GM21381 (cell line): Measurements from ENCODE around the gene DCHS2.

ENCODE experiments used
- ATAC-seq: cut with Tn5 transposase; IDR thresholded peaks from one replicate; pipeline ENCODE4 v1.9.1; 2021; ENCODE audit warnings: mild to moderate bottlenecking, moderate library complexity; ENCODE audit not compliant: unreplicated experiment

DCHS2 gene

GRCh38 chr4:154399259-154399974 is 92.2 kb downstream of the DCHS2 start:
- no peak for ATAC-seq

- no peak for ATAC-seq
Observed at GRCh38 chr4:154390324-154390723, 101.3 kb downstream of the DCHS2 start.

GRCh38 chr4:154389148-154389547 is 102.5 kb downstream of the DCHS2 start:
- no peak for ATAC-seq

DNA sequence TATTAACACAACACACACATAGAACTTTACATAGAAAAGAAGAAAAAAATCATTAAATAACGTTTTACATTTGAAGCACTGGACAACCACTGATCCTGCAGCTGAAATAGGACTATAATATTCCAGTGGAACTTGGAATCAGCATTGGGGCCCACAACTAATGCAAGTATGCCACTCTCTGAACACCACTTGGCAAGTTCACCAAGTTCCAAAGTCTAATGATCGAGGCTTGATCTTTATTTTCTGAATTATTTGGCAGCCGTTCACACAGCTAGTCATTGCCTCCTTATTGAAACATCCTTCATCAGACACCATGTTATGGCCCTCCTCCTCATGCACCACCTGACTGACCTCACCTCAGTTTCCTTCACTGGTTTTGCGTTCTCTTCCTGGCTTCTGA is 107.6 kb downstream of the DCHS2 start:
- no peak for ATAC-seq

DNA sequence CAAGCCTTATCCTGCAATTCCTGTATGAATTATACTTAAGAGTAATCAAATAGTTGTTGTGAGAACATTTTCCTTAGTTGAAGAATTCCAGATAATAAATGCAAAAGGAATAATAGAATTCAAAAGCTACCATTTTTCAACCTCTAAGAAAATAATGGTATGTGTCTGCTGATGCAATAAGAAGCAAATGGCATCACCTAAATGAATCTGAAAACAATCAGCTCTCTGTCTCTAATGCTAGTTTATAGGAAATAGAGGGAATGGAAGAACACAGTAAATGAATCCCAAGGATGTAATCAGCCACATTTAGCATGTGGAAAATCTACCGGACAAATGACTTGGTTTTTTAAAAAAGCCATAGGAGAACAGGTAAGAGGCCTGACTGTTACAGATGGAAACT is 115.1 kb downstream of the DCHS2 start:
- no peak for ATAC-seq

DNA sequence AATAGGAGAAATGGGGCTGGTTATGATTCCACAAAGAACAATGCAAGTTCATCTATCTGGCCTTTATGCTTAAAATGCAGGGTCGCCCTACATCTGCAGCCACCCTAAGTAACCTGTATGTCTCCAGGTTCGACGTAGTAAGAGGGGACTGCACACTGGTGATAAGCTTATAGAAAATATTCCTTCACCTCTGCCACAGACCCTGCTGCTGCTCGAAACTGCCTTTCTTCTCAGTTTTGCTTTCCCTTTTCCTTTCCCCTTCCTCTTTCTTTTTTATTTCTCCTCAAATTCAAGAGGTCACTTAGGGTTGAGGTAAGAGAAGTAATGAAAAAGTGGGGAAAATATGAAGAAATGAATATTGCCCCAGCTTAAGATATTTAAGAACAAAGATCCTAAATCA is 123.5 kb downstream of the DCHS2 start:
- ATAC-seq, result peak; percentile 86

DNA sequence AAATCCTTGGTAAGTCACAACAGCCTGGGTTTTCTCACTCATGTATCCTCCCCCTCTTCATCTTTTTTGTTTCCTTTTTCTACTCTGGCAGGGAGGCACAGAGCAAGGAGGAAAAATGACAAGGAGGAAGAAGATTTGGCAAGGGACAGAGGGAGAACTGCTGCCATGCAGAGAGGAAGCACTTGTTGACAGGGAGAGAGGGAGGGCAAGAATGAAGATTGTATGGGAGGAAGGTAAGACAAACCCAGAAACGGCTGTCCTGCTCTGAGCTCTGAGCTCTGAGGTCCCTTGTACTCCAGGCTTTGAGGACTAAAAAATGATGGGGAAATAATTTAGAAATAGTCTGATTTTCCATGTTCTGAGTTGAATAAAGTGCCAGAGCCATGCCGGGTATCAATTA is 123.9 kb downstream of the DCHS2 start:
- peak; percentile 33 for ATAC-seq

DNA sequence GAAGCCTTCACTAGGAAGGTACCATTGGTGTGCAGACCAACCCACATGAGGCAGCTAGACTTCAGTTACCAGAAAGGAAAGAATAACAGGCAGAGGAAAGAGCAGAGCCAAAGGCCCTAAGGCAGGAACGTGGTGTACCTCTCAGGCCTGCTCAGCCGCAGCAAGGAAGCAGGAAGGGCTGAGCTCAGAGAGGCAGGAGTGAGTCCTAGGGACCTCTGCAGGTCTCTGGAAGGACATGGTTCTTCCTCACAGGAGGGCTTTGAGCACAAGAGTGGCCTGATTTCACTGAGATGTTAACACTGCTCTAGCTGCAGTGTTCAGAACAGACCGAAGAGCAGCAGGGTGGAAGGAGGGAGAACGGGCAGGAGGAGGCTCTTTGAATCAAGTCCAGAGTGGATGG is 124.6 kb downstream of the DCHS2 start:
- no peak for ATAC-seq

DNA sequence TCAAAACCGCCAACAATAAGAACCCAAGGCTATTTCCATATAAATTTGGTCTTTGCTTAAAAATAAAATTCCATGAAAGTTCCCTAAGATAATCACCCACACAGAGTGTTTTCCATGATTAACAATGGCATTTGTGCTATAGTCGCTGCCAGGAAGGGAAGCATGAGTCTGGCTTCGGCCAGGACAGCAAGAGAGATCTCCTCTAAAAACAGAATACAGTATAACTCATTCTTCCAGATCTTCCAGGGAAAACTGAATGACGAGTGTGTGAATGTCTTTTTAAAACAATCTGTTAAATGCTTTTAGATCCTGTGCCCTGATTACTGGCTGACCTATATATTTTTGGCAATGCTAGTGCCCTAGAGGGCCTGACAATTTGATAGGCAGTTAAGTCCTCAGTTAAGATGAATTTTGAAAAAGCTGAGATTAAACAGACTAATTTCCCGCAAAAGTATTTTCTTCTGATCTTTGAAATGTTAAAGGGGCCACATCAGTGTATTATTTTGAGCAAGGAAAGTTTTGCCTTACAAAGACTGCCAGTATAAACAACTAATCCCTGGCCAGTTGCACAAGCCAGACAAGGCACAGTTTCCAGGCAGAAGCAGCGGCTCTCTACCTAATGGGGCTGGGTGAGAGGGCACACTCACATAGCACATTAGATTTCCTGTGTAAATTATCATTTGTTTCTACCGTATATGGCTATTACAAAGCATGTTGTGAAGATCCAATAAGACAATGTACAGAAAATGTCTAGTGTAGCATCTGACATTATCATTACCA is 127.3 kb downstream of the DCHS2 start:
- no peak for ATAC-seq

- peak; percentile 69 for ATAC-seq
Observed at GRCh38 chr4:154361450-154361849, 130.1 kb downstream of the DCHS2 start.

DNA sequence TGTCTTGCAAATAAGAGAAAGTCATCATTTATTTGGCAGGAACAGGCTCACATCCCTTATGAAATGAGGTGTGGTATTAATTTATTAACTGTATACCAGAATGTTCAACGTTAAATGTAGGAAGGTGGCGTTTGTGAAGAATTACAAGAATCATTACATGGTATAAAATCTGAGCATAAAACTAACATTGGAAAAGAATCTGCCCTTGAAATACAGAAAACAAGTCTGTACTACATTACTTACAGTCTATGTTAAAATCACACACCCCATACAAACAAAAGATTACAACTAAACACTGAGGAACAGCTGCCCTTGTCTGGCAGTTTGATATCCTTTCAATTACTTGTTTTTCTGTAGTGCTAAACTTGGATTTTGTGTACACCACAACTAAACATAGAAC is 131.1 kb downstream of the DCHS2 start:
- no peak for ATAC-seq

DNA sequence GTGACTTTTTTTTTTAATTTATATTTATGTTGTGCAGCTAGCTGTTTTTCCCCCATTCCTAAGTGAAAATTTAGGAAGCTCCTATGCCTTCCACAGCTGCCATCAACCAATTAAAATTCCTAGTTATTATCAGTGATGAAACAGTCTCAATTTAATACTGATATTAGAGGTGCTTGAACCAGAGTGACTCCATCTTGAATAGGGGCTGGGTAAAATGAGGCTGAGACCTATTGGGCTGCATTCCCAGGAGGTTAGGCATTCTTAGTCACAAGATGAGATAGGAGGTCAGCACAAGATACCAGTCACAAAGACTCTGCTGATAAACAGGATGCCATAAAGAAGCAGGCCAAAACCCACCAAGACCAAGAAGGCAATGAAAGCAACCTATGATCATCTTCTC is 136.7 kb downstream of the DCHS2 start:
- no peak for ATAC-seq

- no peak for ATAC-seq
Observed at GRCh38 chr4:154349829-154350228, 141.8 kb downstream of the DCHS2 start.

DNA sequence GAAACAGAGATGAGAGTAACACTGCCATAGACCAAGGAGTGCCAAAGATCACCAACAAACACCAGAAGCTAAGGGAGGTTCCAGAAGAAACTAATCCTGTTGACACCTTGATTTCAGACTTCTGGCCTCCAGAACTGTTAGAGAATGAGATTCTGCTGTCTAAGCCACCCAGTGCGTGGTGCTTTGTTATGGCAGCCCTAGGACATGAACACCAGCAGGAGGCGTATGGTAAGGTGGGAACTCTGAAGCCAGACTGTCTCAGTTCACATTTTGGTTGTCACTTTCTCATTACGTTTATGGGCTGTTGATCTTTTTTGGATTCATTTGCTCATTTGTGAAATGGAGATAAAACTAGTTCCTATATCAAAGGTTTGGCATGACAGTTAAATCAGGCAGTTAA is 142.9 kb downstream of the DCHS2 start:
- no peak for ATAC-seq

DNA sequence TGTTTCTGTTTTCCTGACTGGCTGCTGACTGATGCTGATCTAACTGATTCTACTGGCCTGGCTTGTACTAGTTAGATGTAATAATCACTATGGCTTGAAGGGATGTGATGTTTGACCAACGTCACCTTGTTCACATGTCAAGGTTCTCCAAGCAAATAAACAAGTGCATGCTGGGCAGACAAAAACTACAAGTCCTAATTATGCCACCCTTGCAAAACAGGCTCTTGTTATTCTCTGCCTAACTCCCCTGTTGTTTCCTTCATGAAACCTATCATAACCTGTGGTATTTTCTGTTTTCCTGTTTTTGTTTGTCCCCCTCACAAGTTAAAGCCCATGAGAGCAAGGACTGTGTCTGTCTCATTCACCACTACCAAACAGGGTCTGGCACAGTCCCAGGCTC is 146.2 kb downstream of the DCHS2 start:
- no peak for ATAC-seq

- ATAC-seq, result peak; percentile 70
Observed at GRCh38 chr4:154344686-154345085, 146.9 kb downstream of the DCHS2 start.

DNA sequence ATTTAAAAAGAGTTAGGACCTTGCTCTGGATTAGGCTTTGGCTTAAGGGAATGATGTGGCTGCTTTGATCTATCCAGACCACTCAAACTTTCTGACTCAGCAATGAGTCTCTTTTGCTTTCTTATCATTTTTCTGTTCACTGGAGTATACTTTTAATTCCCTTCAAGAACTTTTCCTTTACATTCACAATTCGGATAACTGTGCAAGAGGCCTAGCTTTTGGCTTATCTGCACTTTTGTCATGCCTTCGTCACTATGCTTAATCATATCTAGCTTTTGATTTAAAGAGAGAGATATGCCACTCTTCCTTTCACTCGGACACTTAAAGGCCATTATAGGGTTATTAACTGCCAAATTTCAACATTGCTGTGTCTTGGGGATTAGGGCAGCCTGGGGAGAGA is 147.9 kb downstream of the DCHS2 start:
- no peak for ATAC-seq

- ATAC-seq, result no peak
Observed at GRCh38 chr4:154341448-154341847, 150.2 kb downstream of the DCHS2 start.

- no peak for ATAC-seq
Observed at GRCh38 chr4:154335588-154335987, 156.0 kb downstream of the DCHS2 start.

- ATAC-seq, result peak; percentile 90
Observed at GRCh38 chr4:154332681-154333421, 158.7 kb downstream of the DCHS2 start.

- no peak for ATAC-seq
Observed at GRCh38 chr4:154329939-154330338, 161.7 kb downstream of the DCHS2 start.
